SU-DHL-6 (cell line): Measurements from ENCODE around the gene MAN1B1.

ENCODE experiments used
- H2AFZ ChIP-seq: fragments of 200-600 bp; sonication (generic); 2 replicates; pipeline ENCODE4 v1.6.1; 2014; ENCODE audit warnings: low read depth, mild to moderate bottlenecking, moderate library complexity, mixed read lengths, antibody characterized with exemption, low read length; ENCODE audit not compliant: severe bottlenecking
- H3F3A ChIP-seq: fragments of 200-600 bp; shearing (Covaris generic); 2 replicates; pipeline ENCODE4 v1.6.0; 2016; ENCODE audit warnings: antibody characterized with exemption, mild to moderate bottlenecking; ENCODE audit not compliant: insufficient read depth
- H3K27ac ChIP-seq: fragments of 200-600 bp; sonication (generic); 2 replicates; pipeline ENCODE4 v1.5.1; 2016; ENCODE audit warnings: low read depth, mild to moderate bottlenecking, low read length, moderate library complexity, mixed read lengths
- H3K27me3 ChIP-seq: fragments of 200-600 bp; sonication (generic), shearing (Covaris generic); 2 replicates; pipeline ENCODE4 v1.6.0; 2014; ENCODE audit warnings: mild to moderate bottlenecking, low read length
- H3K36me3 ChIP-seq: fragments of 200-600 bp; sonication (generic); 2 replicates; pipeline ENCODE4 v1.6.1; 2014; ENCODE audit warnings: mild to moderate bottlenecking, low read length, mixed read lengths
- H3K4me2 ChIP-seq: fragments of 300-600, 200-600 bp; shearing (Covaris generic), sonication (generic); 2 replicates; pipeline ENCODE4 v1.6.0; 2014; ENCODE audit warnings: low read length, low read depth, mild to moderate bottlenecking; ENCODE audit not compliant: poor library complexity, severe bottlenecking
- H3K4me3 ChIP-seq: fragments of 200-600 bp; sonication (generic); 2 replicates; pipeline ENCODE4 v1.5.1; 2014; ENCODE audit warnings: antibody characterized with exemption, low read length, mild to moderate bottlenecking, mixed read lengths; ENCODE audit not compliant: insufficient read depth, poor library complexity, severe bottlenecking
- H3K79me2 ChIP-seq: fragments of 200-600 bp; sonication (generic); 2 replicates; pipeline ENCODE4 v1.6.1; 2014; ENCODE audit warnings: mild to moderate bottlenecking, low read length, moderate library complexity; ENCODE audit not compliant: insufficient read depth
- H3K9ac ChIP-seq: fragments of 200-600 bp; sonication (generic); 2 replicates; pipeline ENCODE4 v1.7.0; 2014; ENCODE audit warnings: mild to moderate bottlenecking, low read length
- H3K9me2 ChIP-seq: fragments of 200-600 bp; sonication (generic); replicated peaks from 2 replicates; pipeline ENCODE4 v1.6.1; 2014; ENCODE audit warnings: low read length; ENCODE audit not compliant: insufficient read depth
- H3K9me3 ChIP-seq: fragments of 200-600 bp; sonication (generic); 2 replicates; pipeline ENCODE4 v1.6.1; 2014; ENCODE audit warnings: low read length, mixed read lengths; ENCODE audit not compliant: insufficient read depth
- H4K20me1 ChIP-seq: fragments of 200-600 bp; sonication (generic); 2 replicates; pipeline ENCODE4 v1.6.1; 2014; ENCODE audit warnings: low read depth, mild to moderate bottlenecking, antibody characterized with exemption, low read length, moderate library complexity, mixed read lengths
- EZH2phosphoT487 ChIP-seq: fragments of 200-600 bp; sonication (generic), shearing (Covaris generic); conservative IDR thresholded peaks from 2 replicates; pipeline ENCODE4 v1.6.1; 2018; ENCODE audit warnings: mild to moderate bottlenecking, antibody characterized with exemption, low read length, moderate library complexity, mixed read lengths
- TF ChIP-seq, protein P1 (sequence below): fragments of 200-600 bp; sonication (generic); IDR thresholded peaks from one replicate; pipeline ENCODE4 v1.5.1; 2017; ENCODE audit warnings: antibody characterized with exemption, mild to moderate bottlenecking, low read length, moderate library complexity; ENCODE audit not compliant: insufficient read depth, poor library complexity, severe bottlenecking

MAN1B1 gene

GRCh38 chr9:137103206-137103999 is 16.6 kb downstream of the MAN1B1 start:
- TF ChIP-seq, protein P1, sequence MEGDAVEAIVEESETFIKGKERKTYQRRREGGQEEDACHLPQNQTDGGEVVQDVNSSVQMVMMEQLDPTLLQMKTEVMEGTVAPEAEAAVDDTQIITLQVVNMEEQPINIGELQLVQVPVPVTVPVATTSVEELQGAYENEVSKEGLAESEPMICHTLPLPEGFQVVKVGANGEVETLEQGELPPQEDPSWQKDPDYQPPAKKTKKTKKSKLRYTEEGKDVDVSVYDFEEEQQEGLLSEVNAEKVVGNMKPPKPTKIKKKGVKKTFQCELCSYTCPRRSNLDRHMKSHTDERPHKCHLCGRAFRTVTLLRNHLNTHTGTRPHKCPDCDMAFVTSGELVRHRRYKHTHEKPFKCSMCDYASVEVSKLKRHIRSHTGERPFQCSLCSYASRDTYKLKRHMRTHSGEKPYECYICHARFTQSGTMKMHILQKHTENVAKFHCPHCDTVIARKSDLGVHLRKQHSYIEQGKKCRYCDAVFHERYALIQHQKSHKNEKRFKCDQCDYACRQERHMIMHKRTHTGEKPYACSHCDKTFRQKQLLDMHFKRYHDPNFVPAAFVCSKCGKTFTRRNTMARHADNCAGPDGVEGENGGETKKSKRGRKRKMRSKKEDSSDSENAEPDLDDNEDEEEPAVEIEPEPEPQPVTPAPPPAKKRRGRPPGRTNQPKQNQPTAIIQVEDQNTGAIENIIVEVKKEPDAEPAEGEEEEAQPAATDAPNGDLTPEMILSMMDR = no peak
- TF ChIP-seq EZH2phosphoT487 = no peak
- no peaks in the 10 kb centered on the region for H3F3A ChIP-seq
- peaks cover 31% of the 10 kb centered on the region for H3K36me3 ChIP-seq

DNA sequence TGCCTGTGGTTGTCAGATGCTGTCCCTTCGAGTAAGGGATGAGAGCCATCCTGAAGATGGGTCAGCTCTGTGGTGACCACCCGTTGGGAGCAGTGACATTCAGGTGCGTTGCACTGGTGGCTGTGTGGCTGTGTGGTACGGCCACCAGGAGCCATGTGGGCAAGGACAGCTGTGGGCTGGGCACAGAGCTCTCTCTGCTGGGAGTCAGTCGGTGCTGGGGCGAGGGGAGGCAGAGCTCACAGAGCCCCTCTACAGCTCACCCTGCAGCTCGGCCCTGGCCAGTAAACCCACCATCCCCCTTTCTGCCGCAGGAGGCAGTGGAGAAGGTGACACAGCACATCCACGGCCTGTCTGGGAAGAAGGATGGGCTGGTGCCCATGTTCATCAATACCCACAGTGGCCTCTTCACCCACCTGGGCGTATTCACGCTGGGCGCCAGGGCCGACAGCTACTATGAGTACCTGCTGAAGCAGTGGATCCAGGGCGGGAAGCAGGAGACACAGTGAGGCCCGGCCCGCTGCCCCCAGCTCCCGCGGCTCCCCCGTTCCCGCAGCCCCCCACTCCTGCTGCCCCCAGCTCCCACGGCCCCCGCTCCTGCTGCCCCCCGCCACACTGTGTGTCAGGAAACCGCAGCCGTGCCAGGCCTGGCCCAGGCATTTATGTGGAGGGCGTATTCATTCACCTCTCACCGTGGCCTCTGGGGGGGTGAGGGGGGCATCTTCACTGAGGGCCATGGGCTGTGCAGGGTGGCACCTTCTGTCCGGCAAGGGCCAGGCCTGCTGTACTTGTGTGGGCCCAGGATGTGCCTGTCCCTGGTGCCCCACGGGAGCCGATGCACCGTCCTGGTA is 19.3 kb downstream of the MAN1B1 start:
- Histone ChIP-seq H3K4me3 (no peak overlapping the region), H2AFZ (no peak overlapping the region), H3K27ac (no peak overlapping the region), H3K9me3 (peaks cover 23% of the 10 kb centered on the region; the same call in 1 of the 2 replicates), H3K27me3 (no peaks in the 10 kb centered on the region), H3F3A (no peaks in the 10 kb centered on the region), H3K9me2 (no peaks in the 10 kb centered on the region), H3K79me2 (no peaks in the 10 kb centered on the region), H3K36me3 (peaks cover 28% of the 10 kb centered on the region), H3K4me2 (no peak overlapping the region), H4K20me1 (no peaks in the 10 kb centered on the region), H3K9ac (no peak overlapping the region)
- TF ChIP-seq EZH2phosphoT487 = no peak
- TF ChIP-seq, protein P1 = no peak

More at GRCh38 chr9:137103206-137103999, 16.6 kb downstream of the MAN1B1 start:
- H3K9me3 ChIP-seq = peaks cover 23% of the 10 kb centered on the region; the same call in 1 of the 2 replicates
- no peak overlapping the region for H3K27ac ChIP-seq
- H3K27me3 ChIP-seq = no peaks in the 10 kb centered on the region
- no peaks in the 10 kb centered on the region for H3K79me2 ChIP-seq
- H4K20me1 ChIP-seq = no peaks in the 10 kb centered on the region
- no peak overlapping the region for H3K9ac ChIP-seq
- no peak overlapping the region for H2AFZ ChIP-seq
- no peaks in the 10 kb centered on the region for H3K9me2 ChIP-seq
- H3K4me2 ChIP-seq = no peak overlapping the region
- H3K4me3 ChIP-seq = no peak overlapping the region

DNA sequence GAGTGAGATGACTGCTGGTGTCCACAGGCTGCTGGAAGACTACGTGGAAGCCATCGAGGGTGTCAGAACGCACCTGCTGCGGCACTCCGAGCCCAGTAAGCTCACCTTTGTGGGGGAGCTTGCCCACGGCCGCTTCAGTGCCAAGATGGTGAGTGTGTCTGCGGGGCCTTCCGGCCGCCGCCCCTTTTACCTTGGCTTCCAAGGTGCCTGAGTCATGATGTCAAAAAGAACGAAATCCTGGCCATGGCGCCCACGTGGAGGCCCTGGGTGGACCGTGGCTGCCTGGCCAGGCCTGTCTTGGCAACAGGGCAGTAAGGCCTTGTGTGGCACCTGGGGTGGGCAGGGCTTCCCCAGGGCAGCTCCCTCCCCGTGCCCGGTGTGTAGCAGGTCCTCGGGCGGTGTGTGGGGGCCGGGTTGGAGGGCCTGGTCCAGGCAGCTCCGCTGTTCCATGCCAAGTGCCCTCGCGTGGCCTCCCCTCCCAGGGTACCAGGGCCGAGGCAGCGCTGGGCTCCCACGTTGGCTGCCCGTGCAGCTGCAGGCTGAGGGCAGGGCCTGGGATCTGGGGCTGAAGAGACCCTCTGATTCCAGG is 20.0 kb downstream of the MAN1B1 start:
- H3K36me3 ChIP-seq = peaks cover 21% of the 10 kb centered on the region

More for the DNA sequence above, 20.0 kb downstream of the MAN1B1 start:
- Histone ChIP-seq H2AFZ (no peak overlapping the region), H3K79me2 (no peaks in the 10 kb centered on the region), H3K27me3 (no peaks in the 10 kb centered on the region), H3F3A (no peaks in the 10 kb centered on the region), H3K9me2 (no peaks in the 10 kb centered on the region), H3K27ac (no peak overlapping the region), H3K9ac (no peak overlapping the region), H3K4me3 (no peak overlapping the region), H3K9me3 (peaks cover 17% of the 10 kb centered on the region; the same call in 1 of the 2 replicates), H4K20me1 (no peaks in the 10 kb centered on the region), H3K4me2 (no peak overlapping the region)
- TF ChIP-seq, protein P1 = no peak
- TF ChIP-seq EZH2phosphoT487 = no peak
